HEK293 (cell line): Measurements from ENCODE around the gene MCRIP1.

ENCODE experiments used
- ATF2 ChIP-seq: fragments of 450-650 bp; formaldehyde crosslinking; IDR thresholded peaks from 2 replicates; pipeline ENCODE4 v1.5.1; 2016; ENCODE audit warnings: missing biosample characterization, missing genetic modification characterization, low read depth
- CTCF ChIP-seq: fragments of 450-650 bp; formaldehyde crosslinking; IDR thresholded peaks from 2 replicates; pipeline ENCODE4 v1.5.1; 2016; ENCODE audit warnings: missing biosample characterization, missing genetic modification characterization
- MYNN ChIP-seq: fragments of 450-650 bp; formaldehyde crosslinking; IDR thresholded peaks from 2 replicates; pipeline ENCODE4 v1.5.1; 2016; ENCODE audit warnings: missing biosample characterization, missing genetic modification characterization, borderline replicate concordance
- REST ChIP-seq: fragments of 450-650 bp; formaldehyde crosslinking; IDR thresholded peaks from 2 replicates; pipeline ENCODE4 v1.5.1; 2016; ENCODE audit warnings: missing biosample characterization, missing genetic modification characterization
- ZFHX2 ChIP-seq: fragments of 450-650 bp; formaldehyde crosslinking; conservative IDR thresholded peaks from 2 replicates; pipeline ENCODE4 v1.5.1; 2016; ENCODE audit warnings: missing biosample characterization, missing genetic modification characterization
- ZNF175 ChIP-seq: fragments of 450-650 bp; formaldehyde crosslinking; IDR thresholded peaks from 2 replicates; pipeline ENCODE4 v1.5.1; 2016; ENCODE audit warnings: missing biosample characterization, missing genetic modification characterization
- ZNF624 ChIP-seq: fragments of 450-650 bp; formaldehyde crosslinking; IDR thresholded peaks from 2 replicates; pipeline ENCODE4 v1.5.1; 2017; ENCODE audit warnings: missing biosample characterization, missing genetic modification characterization
- ZSCAN18 ChIP-seq: fragments of 450-650 bp; formaldehyde crosslinking; IDR thresholded peaks from 2 replicates; pipeline ENCODE4 v1.5.1; 2016; ENCODE audit warnings: missing biosample characterization, missing genetic modification characterization

GRCh38 chr17:81824595-81824994 is 8.5 kb downstream of the MCRIP1 start:
- TF ChIP-seq ZFHX2 (tag by site-specific recombination) (no peak), ZSCAN18 (tag by site-specific recombination) (no peak), ATF2 (tag by site-specific recombination) (no peak), REST (tag by site-specific recombination) (no peak), ZNF624 (tag by site-specific recombination) (no peak), CTCF (tag by site-specific recombination) (no peak), MYNN (tag by site-specific recombination) (no peak), ZNF175 (tag by site-specific recombination) (no peak)
